Immature natural killer cell (primary cell): ENCODE measurements around the gene GRIK1. TPM values are rescaled to one million over a fixed set of nuclear protein-coding genes. Genes with fewer than 3 reads are reported as not detected.

Experiments used
- DNase-seq, 3 donors: peaks; one replicate each; pipeline ENCODE4 v3.0.0; 2022; ENCODE audit warnings: mixed read lengths in 1 of 3
- H3K27ac Mint-ChIP-seq, 6 donors: one replicate each; pipeline ENCODE4 v1.8.0; 2020; ENCODE audit warnings: mixed read lengths in 6 of 6, mild to moderate bottlenecking in 5 of 6, inconsistent platforms in 4 of 6, moderate library complexity in 3 of 6
- H3K27me3 Mint-ChIP-seq, 3 donors: one replicate each; pipeline ENCODE4 v1.8.0; 2020 to 2021; ENCODE audit warnings: low read depth in 3 of 3, mild to moderate bottlenecking in 3 of 3, mixed read lengths in 3 of 3, moderate library complexity in 3 of 3, inconsistent platforms in 1 of 3
- H3K36me3 Mint-ChIP-seq, 3 donors: one replicate each; pipeline ENCODE4 v1.8.0; 2020; ENCODE audit warnings: mixed read lengths in 3 of 3, inconsistent platforms in 2 of 3, mild to moderate bottlenecking in 2 of 3
- H3K4me1 Mint-ChIP-seq, 2 donors: one replicate each; pipeline ENCODE4 v1.8.0; 2020; ENCODE audit warnings: inconsistent platforms in 2 of 2, mild to moderate bottlenecking in 2 of 2, mixed read lengths in 2 of 2, moderate library complexity in 1 of 2
- H3K4me3 Mint-ChIP-seq, 5 donors: one replicate each; pipeline ENCODE4 v1.8.0; 2020; ENCODE audit warnings: mild to moderate bottlenecking in 5 of 5, mixed read lengths in 5 of 5, inconsistent platforms in 3 of 5, moderate library complexity in 3 of 5
- H3K9me3 Mint-ChIP-seq, 6 donors: one replicate each; pipeline ENCODE4 v1.8.0; 2020; ENCODE audit warnings: mild to moderate bottlenecking in 6 of 6, mixed read lengths in 6 of 6, inconsistent platforms in 4 of 6, moderate library complexity in 3 of 6
- polyA plus RNA-seq, 3 donors: library from polyadenylated mRNA; unstranded; fragments of 300-500 nt; fragmentation: Illumina TruSeq; gene quantifications; one replicate each; pipeline ENCODE4 v1.2.3, GENCODE V29; 2021

Gene GRIK1
- polyA plus RNA-seq, 3 donors from 2014 or later = not detected

GRCh38 chr21:29640080-29640508 lies 299.7 kb downstream of the GRIK1 start:
- Mint-ChIP-seq H3K9me3 (peaks cover 0 to 20% (median 1%) of the 10 kb centered on the region in 6 donors), H3K36me3 (no peaks in the 10 kb centered on the region), H3K4me1 (no peaks in the 10 kb centered on the region), H3K4me3 (no peak overlapping the region), H3K27me3 (no peaks in the 10 kb centered on the region), H3K27ac (no peak overlapping the region)
- DNase-seq = no peak

GRCh38 chr21:29639366-29640079 lies 300.3 kb downstream of the GRIK1 start:
- H3K27ac Mint-ChIP-seq = no peak overlapping the region
- H3K9me3 Mint-ChIP-seq = peaks cover 0 to 20% (median 1%) of the 10 kb centered on the region in 6 donors
- no peaks in the 10 kb centered on the region for H3K27me3 Mint-ChIP-seq
- H3K36me3 Mint-ChIP-seq = no peaks in the 10 kb centered on the region
- no peak for DNase-seq
- no peaks in the 10 kb centered on the region for H3K4me1 Mint-ChIP-seq
- no peak overlapping the region for H3K4me3 Mint-ChIP-seq

- H3K36me3 Mint-ChIP-seq = no peaks in the 10 kb centered on the region
- H3K4me3 Mint-ChIP-seq = no peak overlapping the region
- DNase-seq = no peak
- H3K27me3 Mint-ChIP-seq = no peaks in the 10 kb centered on the region
- no peak overlapping the region for H3K27ac Mint-ChIP-seq
- no peaks in the 10 kb centered on the region for H3K4me1 Mint-ChIP-seq
- H3K9me3 Mint-ChIP-seq = peaks cover 0 to 20% (median 1%) of the 10 kb centered on the region in 6 donors
Observed at GRCh38 chr21:29638761-29639327, 301.0 kb downstream of the GRIK1 start.

GRCh38 chr21:29638138-29638537 lies 301.7 kb downstream of the GRIK1 start:
- no peak for DNase-seq
- H3K36me3 Mint-ChIP-seq = no peaks in the 10 kb centered on the region
- H3K9me3 Mint-ChIP-seq = peaks cover 0 to 20% (median 1%) of the 10 kb centered on the region in 6 donors
- H3K27me3 Mint-ChIP-seq = no peaks in the 10 kb centered on the region
- no peak overlapping the region for H3K27ac Mint-ChIP-seq
- no peaks in the 10 kb centered on the region for H3K4me1 Mint-ChIP-seq
- H3K4me3 Mint-ChIP-seq = no peak overlapping the region

- H3K27me3 Mint-ChIP-seq = no peaks in the 10 kb centered on the region
- no peaks in the 10 kb centered on the region for H3K4me1 Mint-ChIP-seq
Observed at GRCh38 chr21:29637553-29637952, 302.2 kb downstream of the GRIK1 start.

GRCh38 chr21:29637134-29637533 lies 302.7 kb downstream of the GRIK1 start:
- Mint-ChIP-seq H3K36me3 (peaks cover 0 to 2% (median 0%) of the 10 kb centered on the region in 3 donors), H3K27me3 (no peaks in the 10 kb centered on the region), H3K9me3 (peaks cover 0 to 20% (median 1%) of the 10 kb centered on the region in 6 donors), H3K4me3 (no peak overlapping the region), H3K4me1 (no peaks in the 10 kb centered on the region), H3K27ac (no peak overlapping the region)
- DNase-seq = no peak

More at GRCh38 chr21:29637553-29637952, 302.2 kb downstream of the GRIK1 start:
- peaks cover 0 to 20% (median 1%) of the 10 kb centered on the region in 6 donors for H3K9me3 Mint-ChIP-seq
- H3K4me3 Mint-ChIP-seq = no peak overlapping the region
- H3K36me3 Mint-ChIP-seq = no peaks in the 10 kb centered on the region
- no peak for DNase-seq
- H3K27ac Mint-ChIP-seq = no peak overlapping the region

GRCh38 chr21:29634418-29634817 lies 305.4 kb downstream of the GRIK1 start:
- peaks cover 0 to 4% (median 3%) of the 10 kb centered on the region in 3 donors for H3K36me3 Mint-ChIP-seq
- H3K27me3 Mint-ChIP-seq = no peaks in the 10 kb centered on the region
- no peaks in the 10 kb centered on the region for H3K4me1 Mint-ChIP-seq

GRCh38 chr21:29633756-29634155 lies 306.0 kb downstream of the GRIK1 start:
- DNase-seq = no peak

More at GRCh38 chr21:29634418-29634817, 305.4 kb downstream of the GRIK1 start:
- DNase-seq = no peak
- no peak overlapping the region for H3K4me3 Mint-ChIP-seq
- H3K27ac Mint-ChIP-seq = no peak overlapping the region
- peaks cover 0 to 24% (median 3%) of the 10 kb centered on the region in 6 donors for H3K9me3 Mint-ChIP-seq

GRCh38 chr21:29630441-29630840 lies 309.4 kb downstream of the GRIK1 start:
- no peaks in the 10 kb centered on the region for H3K4me1 Mint-ChIP-seq
- peaks cover 0 to 4% (median 0%) of the 10 kb centered on the region in 3 donors for H3K27me3 Mint-ChIP-seq
- DNase-seq = no peak
- H3K4me3 Mint-ChIP-seq = no peak overlapping the region
- H3K9me3 Mint-ChIP-seq = peaks cover 0 to 10% (median 0%) of the 10 kb centered on the region in 6 donors
- peaks cover 3 to 4% (median 4%) of the 10 kb centered on the region in 3 donors for H3K36me3 Mint-ChIP-seq
- no peak overlapping the region for H3K27ac Mint-ChIP-seq

More at GRCh38 chr21:29633756-29634155, 306.0 kb downstream of the GRIK1 start:
- Mint-ChIP-seq H3K36me3 (peaks cover 3 to 4% (median 4%) of the 10 kb centered on the region in 3 donors), H3K4me3 (no peak overlapping the region), H3K27me3 (peaks cover 0 to 4% (median 0%) of the 10 kb centered on the region in 3 donors), H3K4me1 (no peaks in the 10 kb centered on the region), H3K27ac (no peak overlapping the region), H3K9me3 (peaks cover 0 to 19% (median 3%) of the 10 kb centered on the region in 6 donors)

GRCh38 chr21:29627905-29628304 lies 311.9 kb downstream of the GRIK1 start:
- Mint-ChIP-seq H3K4me3 (no peak overlapping the region), H3K4me1 (no peaks in the 10 kb centered on the region), H3K9me3 (peaks cover 0 to 10% (median under 1%) of the 10 kb centered on the region in 6 donors), H3K27me3 (peaks cover 0 to 4% (median 0%) of the 10 kb centered on the region in 3 donors), H3K27ac (no peak overlapping the region), H3K36me3 (peaks cover 3 to 4% (median 4%) of the 10 kb centered on the region in 3 donors)
- DNase-seq = no peak

- peaks cover 0 to 4% (median 2%) of the 10 kb centered on the region in 3 donors for H3K27me3 Mint-ChIP-seq
- DNase-seq = no peak
- no peak overlapping the region for H3K4me3 Mint-ChIP-seq
- no peaks in the 10 kb centered on the region for H3K4me1 Mint-ChIP-seq
- peaks cover 0 to 10% (median under 1%) of the 10 kb centered on the region in 6 donors for H3K9me3 Mint-ChIP-seq
- no peak overlapping the region for H3K27ac Mint-ChIP-seq
- H3K36me3 Mint-ChIP-seq = peaks cover 0 to 4% (median 4%) of the 10 kb centered on the region in 3 donors
Observed at GRCh38 chr21:29626801-29627470, 312.9 kb downstream of the GRIK1 start.

GRCh38 chr21:29625990-29626389 lies 313.8 kb downstream of the GRIK1 start:
- Mint-ChIP-seq H3K4me1 (no peaks in the 10 kb centered on the region), H3K27ac (no peak overlapping the region), H3K4me3 (no peak overlapping the region), H3K27me3 (peaks cover 0 to 4% (median 2%) of the 10 kb centered on the region in 3 donors), H3K9me3 (peaks cover 0 to 10% (median under 1%) of the 10 kb centered on the region in 6 donors), H3K36me3 (peaks cover 0 to 4% (median 4%) of the 10 kb centered on the region in 3 donors)
- no peak for DNase-seq

- Mint-ChIP-seq H3K4me3 (no peak overlapping the region), H3K36me3 (peaks cover 0 to 4% (median 1%) of the 10 kb centered on the region in 3 donors), H3K9me3 (peaks cover 0 to 7% (median under 1%) of the 10 kb centered on the region in 6 donors), H3K27ac (no peak overlapping the region), H3K4me1 (no peaks in the 10 kb centered on the region), H3K27me3 (peaks cover 0 to 4% (median 2%) of the 10 kb centered on the region in 3 donors)
- DNase-seq = no peak
Observed at GRCh38 chr21:29624776-29625175, 315.0 kb downstream of the GRIK1 start.

- H3K4me3 Mint-ChIP-seq = no peak overlapping the region
- H3K27me3 Mint-ChIP-seq = peaks cover 0 to 4% (median 3%) of the 10 kb centered on the region in 3 donors
- DNase-seq = no peak
- peaks cover 0 to 8% (median 4%) of the 10 kb centered on the region in 6 donors for H3K9me3 Mint-ChIP-seq
- no peaks in the 10 kb centered on the region for H3K4me1 Mint-ChIP-seq
- H3K27ac Mint-ChIP-seq = no peak overlapping the region
- H3K36me3 Mint-ChIP-seq = no peaks in the 10 kb centered on the region
Observed at GRCh38 chr21:29621525-29621924, 318.3 kb downstream of the GRIK1 start.
